ENCODE data around the gene TSPAN5. TPM values are rescaled to one million over a fixed set of nuclear protein-coding genes. Genes with fewer than 3 reads are reported as not detected.

Gene TSPAN5
- total RNA-seq, 1 donor from 2014 or later = 21.8 TPM

- intact Hi-C loops (cut with micrococcal nuclease) = no loop called here
These were observed 9.8 kb downstream of the TSPAN5 start for GRCh38 chr4:98648602-98649001.

- intact Hi-C loops (cut with micrococcal nuclease) = no loop called here
These were observed 12.0 kb downstream of the TSPAN5 start for GRCh38 chr4:98646422-98646821.

DNA sequence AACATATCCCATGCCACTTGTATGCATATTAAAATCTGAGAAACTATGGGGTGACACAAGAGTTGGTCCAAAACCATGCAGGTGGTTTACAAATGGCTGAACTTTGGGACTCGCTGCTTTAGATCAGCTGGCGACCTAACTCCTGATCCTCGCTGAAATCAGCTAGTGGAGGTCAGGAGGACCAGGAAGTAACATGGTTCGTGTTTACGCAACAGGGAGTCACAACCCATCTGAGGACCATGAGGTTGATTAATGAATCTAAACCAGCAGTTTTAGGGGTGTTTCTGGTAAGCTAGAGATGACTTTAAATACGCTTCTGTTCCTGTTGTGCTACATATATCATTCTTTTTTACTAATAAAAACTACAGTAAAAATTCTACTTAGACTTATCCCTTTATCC is 12.9 kb downstream of the TSPAN5 start:
- intact Hi-C loops (cut with micrococcal nuclease) = no loop called here

GRCh38 chr4:98643755-98644154 is 14.7 kb downstream of the TSPAN5 start:
- intact Hi-C loops (cut with micrococcal nuclease) = no loop called here

DNA sequence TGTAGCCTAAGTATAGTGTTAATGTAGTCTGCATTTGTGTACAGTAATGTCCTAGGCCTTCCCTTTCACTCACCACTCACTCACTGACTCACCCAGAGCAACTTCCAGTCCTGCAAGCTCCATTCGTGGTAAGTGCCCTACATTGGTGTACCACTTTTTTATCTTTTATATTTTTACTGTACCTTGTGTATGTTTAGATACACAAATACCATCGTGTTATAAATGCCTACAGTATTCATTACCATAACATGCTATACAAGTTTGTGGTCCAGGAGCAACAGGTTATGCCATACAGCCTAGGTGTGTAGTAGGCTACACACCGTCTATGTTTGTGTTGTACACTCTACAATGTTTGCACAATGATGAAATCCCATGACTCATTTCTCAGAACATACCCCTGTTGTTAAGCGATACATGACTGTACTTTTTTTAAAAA is 15.4 kb downstream of the TSPAN5 start:
- intact Hi-C loops (cut with micrococcal nuclease) = no loop called here

GRCh38 chr4:98641906-98642668 is 16.3 kb downstream of the TSPAN5 start:
- intact Hi-C loops (cut with micrococcal nuclease) = no loop called here

DNA sequence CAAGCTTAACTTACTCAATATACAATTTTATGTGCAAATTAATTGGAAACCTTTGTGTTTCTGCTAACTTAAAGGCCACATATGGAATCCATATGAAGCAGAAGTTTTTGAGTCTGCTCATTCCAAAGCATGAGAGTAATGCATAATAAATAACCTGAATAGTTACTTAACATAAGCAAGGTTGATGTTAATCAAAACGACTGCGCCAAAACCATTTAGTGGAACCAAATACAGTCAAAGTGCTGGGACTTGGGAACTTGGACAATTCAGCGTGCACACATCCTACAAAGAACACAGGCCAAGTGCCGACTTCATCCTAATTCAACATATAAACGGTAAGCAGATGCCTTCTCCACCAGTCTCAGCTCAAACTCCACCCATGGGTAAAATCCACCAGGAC is 17.0 kb downstream of the TSPAN5 start:
- intact Hi-C loops (cut with micrococcal nuclease) = no loop called here

DNA sequence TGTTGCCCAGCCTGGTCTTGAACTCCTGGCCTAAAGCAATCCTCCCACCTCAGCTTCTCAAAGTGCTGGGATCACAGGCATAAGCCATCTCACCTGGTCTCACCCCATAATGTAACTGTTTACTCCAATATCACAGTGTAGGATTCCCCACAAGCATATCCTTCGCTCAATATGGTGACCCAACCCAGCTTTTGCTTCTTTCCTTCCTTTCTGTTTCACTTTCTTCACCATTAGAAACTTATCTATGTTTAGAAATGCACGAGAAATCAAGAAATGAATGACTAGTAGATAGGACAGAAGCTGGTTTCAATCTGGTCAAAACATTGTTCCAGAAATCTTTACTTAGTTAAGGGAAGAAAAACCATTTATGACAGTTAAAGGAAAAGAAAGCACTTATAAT is 18.9 kb downstream of the TSPAN5 start:
- intact Hi-C loops (cut with micrococcal nuclease) = loop anchor here (1.0 to 5.0 kb wide), 2 partner anchors 19 to 37 kb away; partner anchors contain the start of gene TSPAN5

GRCh38 chr4:98639108-98639507 is 19.3 kb downstream of the TSPAN5 start:
- intact Hi-C loops (cut with micrococcal nuclease) = loop anchor here (1.0 to 5.0 kb wide), 2 partner anchors 19 to 37 kb away; partner anchors contain the start of gene TSPAN5

GRCh38 chr4:98638661-98639060 is 19.8 kb downstream of the TSPAN5 start:
- intact Hi-C loops (cut with micrococcal nuclease) = loop anchor here (1.0 to 5.0 kb wide), 2 partner anchors 20 to 36 kb away; partner anchors contain the start of gene TSPAN5

DNA sequence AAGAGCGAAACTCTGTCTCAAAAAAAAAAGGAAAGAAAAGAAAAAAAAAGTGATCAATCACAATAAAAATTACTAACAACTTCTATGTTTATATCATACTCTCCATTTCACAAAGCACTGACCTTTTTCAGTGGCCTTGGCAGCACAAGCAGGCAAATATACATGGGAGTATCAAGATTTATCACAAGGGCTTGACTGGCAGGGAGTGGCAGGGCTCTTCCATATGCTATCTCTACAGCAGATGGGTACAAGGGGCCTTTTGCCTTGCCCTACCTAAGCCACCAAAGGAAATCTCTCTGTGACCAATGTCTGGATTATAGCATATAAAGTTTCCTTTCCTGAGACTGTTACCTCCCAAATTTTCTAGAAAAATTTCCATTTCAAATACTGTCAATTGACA is 24.4 kb downstream of the TSPAN5 start:
- intact Hi-C loops (cut with micrococcal nuclease) = no loop called here

GRCh38 chr4:98633159-98633558 is 25.3 kb downstream of the TSPAN5 start:
- intact Hi-C loops (cut with micrococcal nuclease) = no loop called here

- intact Hi-C loops (cut with micrococcal nuclease) = no loop called here
These were observed 26.2 kb downstream of the TSPAN5 start for GRCh38 chr4:98632258-98632657.

DNA sequence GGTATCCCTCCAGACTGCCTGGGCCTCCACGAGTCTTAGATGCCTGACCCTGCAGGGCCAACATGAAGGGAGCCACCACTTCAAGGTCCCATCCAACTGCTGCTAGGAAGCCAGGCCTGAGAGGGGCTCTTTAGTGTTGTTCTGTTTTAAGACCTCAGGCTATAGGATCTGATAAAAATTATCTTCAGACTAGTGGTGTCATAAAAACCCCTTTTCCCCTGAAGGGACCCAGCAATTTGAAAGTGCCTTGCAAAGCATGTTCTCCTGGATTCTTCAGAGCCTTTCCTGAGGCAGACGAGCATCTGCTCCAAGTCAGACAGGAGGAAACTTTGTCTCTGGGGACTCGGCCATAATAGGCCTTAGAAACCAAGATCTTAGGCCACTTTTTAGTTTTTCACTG is 26.9 kb downstream of the TSPAN5 start:
- intact Hi-C loops (cut with micrococcal nuclease) = no loop called here

DNA sequence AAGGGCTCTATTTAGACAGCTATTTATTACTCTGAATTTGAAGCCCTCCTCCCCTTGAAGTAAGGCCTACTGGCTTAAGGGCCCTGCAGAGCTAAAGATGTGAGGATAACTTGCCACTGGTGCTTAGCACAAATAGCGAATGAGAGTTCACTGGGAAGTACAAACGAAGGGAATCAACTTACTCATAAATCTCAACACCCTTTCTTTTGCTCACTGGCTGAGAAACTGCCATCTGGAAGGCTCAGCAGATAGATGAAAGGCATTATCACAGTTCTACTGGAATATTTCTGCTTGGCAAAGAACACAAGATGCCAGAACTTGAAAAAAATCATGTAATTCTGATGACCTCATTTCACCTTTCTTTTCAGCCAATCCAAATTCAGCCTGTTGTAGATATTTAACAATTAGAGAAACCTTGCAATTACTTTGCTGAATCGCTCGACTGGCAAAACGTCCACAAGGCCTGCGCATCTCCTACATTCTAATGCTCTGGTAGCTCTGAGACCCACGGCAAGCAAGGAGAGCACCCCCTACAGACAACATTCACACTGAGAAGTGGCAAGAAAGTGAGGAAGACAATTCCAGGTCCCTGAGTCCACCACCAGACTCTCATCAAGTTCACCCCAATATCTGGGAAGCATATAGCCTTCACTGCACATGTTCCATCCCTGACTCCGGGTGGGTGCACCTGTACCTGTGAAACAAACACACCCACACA is 27.5 kb downstream of the TSPAN5 start:
- intact Hi-C loops (cut with micrococcal nuclease) = no loop called here

GRCh38 chr4:98627531-98628257 is 30.7 kb downstream of the TSPAN5 start:
- intact Hi-C loops (cut with micrococcal nuclease) = no loop called here

DNA sequence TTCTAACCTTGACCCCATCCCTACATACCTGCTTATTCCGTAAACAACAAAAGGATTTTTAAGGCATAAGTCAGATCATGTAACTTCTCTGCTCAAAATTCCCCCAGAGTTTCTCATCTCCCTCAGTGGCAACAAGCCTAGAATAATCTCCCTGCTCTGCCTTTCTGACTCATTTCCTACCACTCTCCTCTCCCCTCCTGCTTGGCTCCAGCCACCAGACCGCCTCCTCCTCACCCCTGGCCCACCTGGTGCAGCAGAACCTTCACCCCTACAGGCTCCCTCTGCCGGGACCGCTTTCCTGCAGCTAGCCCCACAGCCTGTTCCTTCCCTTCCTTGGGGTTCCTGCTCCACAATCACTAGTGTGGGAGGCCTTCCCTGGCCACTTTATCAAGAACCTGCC is 32.1 kb downstream of the TSPAN5 start:
- intact Hi-C loops (cut with micrococcal nuclease) = no loop called here

DNA sequence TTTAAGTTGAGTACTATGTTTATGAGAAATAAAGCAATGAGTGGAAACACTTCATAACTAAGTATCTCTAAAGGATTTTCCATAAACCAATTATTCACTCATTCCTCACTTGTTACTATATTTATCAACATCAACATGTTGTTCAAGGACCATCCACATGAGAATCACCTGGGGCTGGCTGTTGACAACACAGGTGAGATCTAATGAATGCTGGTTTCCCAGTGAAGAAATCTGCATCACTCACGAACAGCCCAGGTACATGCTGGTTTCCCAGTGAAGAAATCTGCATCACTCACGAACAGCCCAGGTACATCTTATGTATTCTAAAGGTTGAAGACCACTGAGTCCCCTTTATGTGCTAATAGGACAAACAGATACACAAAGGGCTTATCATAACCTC is 32.5 kb downstream of the TSPAN5 start:
- intact Hi-C loops (cut with micrococcal nuclease) = no loop called here

- intact Hi-C loops (cut with micrococcal nuclease) = no loop called here
These were observed 33.0 kb downstream of the TSPAN5 start for GRCh38 chr4:98625399-98625798.

DNA sequence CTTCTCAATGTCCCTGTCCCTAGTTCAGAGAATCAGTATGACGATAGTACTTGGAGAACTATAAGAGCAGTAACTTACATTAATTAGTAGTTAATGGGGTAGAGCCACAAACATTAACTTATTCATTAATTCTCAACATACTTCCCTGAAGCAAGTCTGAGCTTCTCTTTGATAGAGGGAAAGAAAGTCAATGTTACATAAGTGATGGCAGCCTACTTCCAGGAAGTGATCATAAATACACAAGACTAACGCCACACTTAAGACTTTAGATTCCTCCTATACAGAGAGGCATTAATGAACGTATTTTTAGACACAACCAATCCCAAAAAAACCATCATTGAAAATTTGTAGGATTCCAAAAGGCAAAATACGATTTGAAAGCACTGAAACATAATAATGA is 33.8 kb downstream of the TSPAN5 start:
- intact Hi-C loops (cut with micrococcal nuclease) = no loop called here

DNA sequence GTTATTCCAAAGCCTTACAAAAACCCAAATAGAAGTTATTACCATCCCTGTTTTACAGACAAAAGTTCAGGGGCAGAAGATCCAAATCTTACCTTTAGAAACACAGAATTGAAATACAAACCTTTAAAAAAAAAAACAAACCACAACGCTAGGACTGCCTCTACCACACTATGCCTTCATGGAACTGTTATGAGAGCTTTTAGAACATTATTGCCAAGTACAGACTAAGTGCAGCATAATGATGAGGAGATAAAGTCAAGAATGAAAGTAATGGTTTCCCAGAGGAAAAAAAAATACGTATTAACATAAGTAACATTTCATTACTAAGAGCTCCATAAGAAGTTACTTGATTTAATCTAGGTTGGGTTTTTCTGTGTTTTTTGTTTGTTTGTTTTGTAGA is 34.3 kb downstream of the TSPAN5 start:
- intact Hi-C loops (cut with micrococcal nuclease) = no loop called here
